HG02938 (cell line): Measurements from ENCODE around the gene PIK3C2B.

Source experiments
- ATAC-seq: cut with Tn5 transposase; IDR thresholded peaks from one replicate; pipeline ENCODE4 v1.9.1; 2021; ENCODE audit warnings: mild to moderate bottlenecking, moderate library complexity; ENCODE audit not compliant: unreplicated experiment

PIK3C2B gene

DNA sequence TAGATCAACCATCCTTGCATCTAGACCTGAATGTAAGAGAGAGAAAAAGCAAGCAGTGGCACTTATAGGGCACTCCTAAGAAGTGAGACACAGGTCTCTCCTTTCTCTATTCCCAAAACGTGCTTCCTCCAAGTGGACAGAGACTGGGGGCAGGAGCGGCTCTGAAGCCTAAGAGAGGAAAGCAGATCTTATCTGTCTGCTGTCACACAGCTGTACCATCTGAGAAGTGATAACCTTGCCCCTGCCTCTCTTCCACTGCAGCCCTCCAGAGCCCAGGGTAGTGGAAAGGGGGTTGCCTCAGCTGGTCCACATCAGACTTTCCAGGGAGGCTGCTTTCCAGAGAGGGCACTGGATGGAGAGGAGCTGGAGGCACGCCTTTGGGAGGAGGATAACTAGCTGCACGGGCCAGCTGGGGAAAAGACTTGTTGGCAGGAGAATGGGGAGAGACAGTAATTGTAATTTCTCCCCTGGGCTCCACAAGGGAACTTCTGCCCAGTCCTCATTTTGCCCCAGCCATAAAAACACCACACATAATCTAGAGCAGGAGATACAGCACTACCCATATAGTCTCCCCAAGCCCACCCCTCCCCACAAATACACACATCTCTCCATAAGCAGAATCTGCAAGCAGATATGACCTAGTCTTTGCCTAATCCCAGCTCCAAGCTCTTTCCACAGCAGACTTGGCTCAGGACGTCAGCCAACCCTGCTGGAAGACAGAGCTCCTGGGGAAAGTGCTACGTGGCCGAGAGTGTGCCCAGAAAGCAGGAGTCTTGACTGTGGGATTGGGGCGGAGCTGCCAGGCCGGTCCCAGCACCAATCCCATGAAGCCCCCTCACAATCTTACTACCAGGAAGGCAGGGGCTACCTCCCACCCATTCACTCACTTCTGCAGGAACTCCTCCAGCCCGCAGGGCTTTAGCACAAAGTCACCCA lies 31.2 kb downstream of the PIK3C2B start:
- ATAC-seq: no peak

DNA sequence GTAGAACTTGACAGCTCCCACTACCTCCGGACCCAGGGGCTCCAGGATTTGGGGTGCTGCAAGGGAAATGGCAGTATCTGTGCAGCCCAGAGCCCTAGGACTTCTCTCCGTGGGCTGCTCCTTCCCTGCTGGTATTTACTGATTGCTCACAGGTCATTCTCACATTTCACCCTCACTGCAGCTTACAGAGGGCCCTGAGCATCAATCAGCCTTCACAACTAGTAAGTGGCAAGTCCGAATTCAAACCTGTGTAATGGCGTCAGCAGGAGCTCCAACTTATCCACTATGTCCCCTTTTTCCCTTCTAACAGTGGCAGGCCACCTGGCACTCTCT lies 32.4 kb downstream of the PIK3C2B start:
- no peak for ATAC-seq

DNA sequence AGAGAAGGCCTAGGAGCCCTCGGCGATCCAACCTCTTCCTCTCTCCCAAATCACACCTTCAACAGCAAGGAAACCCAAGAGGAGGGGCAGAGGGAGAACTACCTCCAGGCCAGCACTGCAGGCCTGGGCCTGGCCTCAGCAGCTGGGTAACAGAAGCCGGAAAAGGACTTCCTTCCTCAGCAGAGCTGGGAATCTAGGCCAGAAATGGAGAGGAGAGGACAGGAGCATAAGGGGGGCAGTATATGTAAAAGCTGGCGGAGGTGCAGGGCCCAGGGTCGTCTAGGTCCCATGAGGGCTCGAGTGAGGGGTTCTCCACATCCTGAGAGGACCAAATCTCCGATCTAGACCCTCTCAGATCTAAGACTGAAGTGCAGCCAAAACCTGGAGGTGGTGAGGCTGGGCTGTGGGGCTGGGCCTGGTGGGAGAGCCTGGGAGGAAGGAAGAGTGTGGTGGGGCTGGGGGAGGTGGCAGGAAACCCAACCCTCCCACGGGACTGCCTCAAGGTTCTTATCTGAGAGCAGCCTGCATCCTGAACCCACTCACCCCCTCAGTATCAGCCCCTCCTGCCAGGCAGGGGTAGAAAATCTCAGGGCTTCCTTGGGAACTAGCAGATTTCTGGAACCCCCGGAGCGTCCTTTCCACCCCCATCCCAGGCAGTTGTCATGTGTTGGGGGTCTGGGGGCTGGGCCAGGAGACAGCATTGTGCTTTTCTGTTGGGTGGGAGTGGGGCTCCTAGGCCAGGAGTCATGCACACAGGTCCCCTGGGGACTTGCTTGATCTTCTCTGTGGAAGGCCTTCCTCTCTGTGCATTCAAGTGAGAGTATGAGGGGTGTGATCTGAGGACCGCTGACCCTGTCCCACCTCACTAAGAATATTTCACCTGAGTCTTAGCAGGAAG lies 33.0 kb downstream of the PIK3C2B start:
- ATAC-seq: no peak

DNA sequence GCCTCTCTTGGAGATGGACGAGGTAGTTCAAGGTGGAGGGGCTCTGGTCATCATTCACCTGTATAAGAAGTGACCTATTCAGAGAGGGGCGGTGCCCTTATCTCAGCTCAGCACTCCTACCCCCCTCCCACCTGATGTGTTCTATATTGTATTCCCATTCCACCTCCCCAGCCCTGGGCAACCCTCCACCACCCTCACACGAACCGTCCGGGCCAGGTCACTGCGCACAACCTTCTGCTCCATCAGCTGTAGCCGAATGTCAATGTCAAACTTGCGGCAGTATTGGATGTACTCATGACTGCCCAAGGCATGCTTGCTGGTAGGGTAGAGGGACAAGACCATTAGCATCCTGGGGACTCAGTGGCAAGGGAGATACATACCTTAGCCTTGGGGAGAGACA lies 34.3 kb downstream of the PIK3C2B start:
- ATAC-seq: no peak

DNA sequence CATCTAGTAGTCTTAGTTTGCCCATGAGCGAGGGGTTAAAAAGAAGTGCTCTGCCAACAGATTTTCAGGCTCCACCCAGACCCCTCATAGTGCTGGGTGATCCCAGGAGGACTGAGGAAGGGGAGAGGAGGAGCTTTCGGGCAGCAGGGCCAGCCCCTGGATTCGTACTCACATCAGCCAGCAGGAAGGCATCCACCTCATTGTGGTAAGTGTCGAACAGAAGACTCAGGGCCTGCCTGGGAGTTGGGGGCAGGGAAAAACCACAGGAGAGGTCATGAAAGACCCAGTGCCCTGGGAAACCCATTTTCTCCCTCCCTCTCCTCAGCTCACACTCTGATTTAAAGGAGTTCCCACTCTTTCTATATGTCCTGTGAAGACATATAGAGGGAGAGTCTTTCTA lies 34.9 kb downstream of the PIK3C2B start:
- ATAC-seq: no peak

DNA sequence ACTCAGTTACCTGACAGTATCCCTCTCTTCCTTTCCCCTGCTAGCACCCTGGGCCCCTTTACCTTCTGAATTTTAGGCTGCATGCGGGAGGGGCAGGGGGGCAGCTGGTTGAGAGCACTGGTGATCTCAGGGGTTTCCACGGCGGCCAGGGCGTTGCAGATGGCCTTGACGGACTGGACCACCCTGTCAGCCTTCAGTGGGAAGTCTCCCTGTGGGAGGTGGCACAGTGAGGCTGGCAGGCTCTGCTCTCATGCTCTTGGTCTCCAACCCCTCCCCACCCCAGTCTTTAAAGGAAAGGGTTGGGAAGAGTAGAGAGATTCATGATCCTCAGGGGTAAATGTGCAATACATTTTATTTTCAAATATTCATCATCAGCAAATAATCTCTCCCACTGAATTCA lies 36.9 kb downstream of the PIK3C2B start:
- ATAC-seq: no peak

DNA sequence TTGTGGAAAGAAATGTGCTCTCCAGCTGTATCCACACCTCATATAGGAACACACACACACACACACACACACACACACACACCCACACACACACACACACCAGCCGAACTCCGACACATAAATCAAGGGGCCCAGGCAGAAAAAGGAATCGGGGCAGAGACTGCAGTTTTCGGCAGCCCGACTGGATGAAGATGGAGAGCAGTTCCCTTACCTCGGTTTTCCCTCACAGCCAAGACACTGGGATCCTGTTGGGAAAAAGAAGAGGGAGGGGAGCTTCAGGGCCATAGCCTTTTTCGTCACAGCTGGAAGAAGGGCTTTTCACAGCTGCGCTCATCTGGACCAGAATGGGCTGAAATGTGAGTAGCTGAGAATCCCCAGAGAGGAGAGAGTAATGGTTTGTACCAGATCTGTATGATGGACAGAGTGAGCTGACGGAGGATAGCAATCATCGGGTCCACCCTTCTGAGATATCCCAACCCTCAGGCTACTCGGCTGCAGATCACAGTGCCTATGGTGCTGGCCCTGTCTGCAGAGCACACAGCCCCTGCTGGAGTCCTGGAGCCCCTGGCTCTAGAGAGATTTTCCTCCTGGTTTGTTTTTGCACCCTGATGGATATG lies 37.7 kb downstream of the PIK3C2B start:
- ATAC-seq: no peak

DNA sequence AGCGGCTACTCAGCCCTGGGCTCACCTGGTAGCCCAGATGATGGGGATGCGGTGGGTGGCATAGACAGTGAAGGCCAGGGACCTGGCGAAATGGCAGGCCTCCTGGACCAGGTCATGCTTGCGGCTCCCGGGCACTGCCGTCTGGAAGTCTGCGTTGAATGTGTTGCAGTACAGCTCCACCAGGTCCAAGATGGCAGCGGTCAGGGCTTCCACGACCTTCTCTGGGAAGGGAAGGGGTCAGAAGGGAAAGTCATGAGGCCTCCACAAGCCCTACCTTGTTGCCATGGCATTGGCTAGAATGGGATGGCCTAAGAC lies 38.8 kb downstream of the PIK3C2B start:
- no peak for ATAC-seq

DNA sequence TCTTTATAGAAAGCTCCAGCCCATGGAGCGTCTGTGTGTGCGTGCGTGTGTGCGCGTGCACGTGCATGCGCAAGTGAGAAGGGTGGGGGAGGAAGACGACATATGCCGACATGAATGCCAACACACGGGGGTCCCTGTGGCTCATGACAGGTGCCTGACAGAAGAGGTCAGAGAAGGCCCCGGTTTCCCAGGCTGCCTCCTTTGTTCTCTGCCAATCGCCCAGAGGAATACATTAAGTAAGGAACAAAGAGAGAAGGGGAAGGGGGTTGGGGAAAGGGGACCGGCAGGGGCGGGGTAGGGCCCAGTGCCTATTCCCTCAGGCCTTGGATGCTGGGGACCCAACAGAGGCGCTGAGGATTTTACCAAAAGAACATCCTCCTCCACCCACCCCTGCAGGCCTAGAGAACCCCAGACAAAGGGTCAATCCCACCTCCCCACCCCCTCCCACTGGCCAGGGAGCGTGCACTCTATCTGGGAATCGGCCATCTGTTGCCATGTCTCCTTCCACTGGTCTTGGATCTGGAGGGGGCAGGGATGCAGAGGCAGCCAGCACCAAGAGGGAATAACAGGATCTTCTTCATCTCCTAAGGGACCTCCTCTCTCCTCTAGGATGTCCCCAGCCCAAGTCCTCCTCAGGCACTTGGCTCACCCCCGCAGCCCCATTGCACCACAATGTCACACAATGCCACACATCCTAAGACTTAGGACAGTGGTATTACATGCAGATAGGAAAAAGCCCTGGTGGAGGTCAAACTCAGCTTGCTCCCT lies 39.4 kb downstream of the PIK3C2B start:
- no peak for ATAC-seq

DNA sequence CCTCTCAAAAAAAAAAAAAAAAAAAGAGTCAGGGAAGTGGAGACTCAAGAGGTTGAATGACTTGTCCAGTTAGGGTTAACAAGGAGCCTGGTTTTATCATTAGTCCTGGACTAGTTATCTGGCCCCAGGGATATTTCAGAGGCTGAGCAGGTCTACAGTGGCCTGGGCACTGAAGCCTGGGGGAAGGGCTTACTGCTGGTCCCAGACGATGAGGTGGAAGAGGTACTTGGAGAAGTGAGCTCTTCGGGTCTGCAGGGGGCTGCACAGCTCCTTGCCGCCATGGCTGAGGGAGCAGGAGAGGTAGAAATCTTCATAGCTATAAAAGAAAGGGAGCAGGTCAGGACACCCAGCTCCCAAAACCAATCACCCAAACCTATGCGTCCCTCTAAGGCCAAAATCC lies 40.1 kb downstream of the PIK3C2B start:
- ATAC-seq: no peak

DNA sequence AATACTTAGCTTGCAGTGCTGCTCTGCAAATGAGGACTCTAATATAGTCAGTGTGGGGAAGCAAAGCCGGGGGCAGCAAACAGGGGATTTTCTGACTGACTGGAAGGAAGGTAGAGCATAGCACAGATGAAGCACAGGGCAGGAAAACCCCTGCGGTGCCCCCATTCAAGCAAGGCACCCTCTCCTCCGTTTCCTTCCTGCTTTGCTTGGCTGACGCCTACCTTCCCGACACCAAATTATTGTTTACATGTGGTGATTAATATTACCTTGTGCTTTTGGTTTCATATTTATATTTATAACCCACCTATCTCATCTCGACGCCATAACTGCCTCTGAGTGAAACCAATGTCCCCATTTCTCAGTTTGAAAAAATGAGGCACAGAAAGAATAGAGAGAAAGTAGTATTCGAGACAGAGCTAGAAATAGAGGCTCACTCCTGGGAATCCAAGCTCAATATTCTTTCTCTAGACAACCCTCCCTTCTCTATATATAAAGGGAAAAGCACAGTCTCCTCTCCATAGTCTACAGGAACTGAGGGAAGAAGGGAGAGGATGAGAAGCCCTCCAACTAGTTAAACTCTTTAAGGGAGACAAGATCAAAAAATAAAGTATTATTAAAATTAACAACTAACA lies 41.3 kb downstream of the PIK3C2B start:
- peak; percentile 71 for ATAC-seq

DNA sequence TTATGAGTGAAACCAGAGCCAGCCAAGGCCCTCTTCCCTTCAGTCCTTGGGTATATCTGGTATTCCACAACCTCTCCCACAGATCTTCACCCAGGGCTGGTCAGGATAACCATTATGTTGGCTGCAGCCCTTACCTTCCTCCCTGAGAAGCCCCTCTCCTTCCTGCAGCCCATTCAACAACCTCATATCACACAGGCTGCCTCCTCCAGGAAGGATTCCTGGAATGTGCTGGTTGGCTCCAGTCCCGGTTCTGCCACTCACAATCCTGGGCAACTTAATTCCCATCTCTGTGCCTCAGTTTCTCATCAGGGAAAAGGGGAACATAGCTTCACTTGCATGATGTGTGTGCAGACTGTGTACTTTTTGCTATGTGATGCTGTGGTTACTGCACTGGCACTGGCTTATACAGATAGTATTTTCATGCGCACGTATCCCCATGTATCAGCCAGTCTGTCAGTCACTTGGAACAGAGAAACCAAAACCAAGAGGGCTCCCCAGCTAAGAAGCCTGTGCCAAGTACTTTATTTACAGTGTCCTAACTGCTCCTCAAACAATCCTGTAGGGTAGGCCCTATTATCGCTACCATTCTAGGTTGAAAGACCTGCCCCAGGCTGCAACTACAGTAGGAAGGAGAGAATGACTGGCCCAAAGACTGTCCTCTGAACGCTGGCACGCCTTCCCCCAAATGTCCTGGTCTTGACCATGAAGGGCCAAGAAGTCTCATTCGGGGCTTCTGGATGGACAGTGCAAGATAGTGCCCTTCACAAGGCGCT lies 43.1 kb downstream of the PIK3C2B start:
- ATAC-seq: no peak

DNA sequence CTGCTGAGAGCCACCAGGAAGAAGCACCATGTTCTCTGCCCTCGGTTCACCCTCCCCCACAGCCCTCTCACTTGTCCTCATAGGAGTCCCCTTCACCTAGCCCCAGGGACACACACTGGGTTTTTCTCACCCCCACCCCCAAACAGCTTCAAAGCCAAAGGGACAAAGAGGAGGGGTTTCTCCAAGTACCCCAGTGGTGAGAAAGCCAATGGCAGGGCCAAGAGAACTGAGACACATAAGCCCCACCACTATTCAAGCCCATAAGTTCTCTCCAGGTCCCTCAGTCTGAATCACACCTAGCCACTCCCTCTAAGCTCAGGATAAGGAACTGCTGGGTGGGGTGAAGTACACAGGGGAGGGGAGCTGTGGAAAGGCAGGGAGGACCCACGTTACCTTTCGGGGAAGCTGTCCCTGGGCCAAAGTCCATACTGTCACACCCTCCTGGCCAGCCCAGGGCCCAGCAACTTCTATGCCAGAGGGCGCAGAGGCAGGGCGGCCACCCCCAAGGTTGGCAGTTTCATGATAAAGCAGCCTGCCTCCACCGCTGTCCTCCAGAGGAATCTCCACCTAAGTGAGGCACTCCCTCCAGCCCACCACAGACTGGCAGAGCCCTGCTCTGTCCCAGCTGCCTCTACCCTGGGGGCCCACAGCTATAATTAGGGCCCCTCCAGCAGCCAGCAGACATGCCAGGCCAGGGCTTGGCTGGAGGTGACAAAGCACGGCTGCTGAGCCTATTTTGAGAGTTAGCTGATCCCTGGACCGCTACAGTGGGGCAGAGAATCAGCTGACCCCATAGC lies 43.9 kb downstream of the PIK3C2B start:
- no peak for ATAC-seq

DNA sequence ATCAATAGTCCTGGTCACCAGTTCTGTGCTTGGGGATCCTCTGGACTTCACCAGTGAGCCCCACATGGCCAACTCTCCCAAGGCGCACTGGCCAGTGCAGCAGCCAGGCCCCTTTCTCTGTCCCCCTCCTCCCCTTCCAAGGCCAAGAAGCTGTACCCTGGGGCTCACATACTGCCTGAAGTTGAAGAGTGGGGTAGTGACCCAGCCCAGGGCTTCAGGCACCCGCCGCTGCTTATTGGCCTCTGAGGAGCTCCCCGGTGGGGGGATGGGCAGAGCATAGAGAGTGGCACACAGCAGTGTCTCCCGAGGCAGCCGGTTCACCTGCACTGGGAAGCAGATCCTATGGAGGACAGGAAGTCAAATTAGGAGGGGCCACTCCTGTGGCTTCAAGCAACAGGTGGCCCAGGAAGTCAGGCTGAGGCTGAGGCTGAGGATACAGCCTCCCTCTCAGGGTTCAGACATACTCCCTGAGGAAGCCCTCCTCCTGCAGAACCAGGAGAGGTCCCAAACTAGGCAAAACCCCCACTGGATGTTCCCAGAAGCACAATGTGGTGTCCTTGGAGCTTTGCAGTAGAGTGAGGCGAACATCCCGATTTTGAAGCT lies 44.8 kb downstream of the PIK3C2B start:
- no peak for ATAC-seq

DNA sequence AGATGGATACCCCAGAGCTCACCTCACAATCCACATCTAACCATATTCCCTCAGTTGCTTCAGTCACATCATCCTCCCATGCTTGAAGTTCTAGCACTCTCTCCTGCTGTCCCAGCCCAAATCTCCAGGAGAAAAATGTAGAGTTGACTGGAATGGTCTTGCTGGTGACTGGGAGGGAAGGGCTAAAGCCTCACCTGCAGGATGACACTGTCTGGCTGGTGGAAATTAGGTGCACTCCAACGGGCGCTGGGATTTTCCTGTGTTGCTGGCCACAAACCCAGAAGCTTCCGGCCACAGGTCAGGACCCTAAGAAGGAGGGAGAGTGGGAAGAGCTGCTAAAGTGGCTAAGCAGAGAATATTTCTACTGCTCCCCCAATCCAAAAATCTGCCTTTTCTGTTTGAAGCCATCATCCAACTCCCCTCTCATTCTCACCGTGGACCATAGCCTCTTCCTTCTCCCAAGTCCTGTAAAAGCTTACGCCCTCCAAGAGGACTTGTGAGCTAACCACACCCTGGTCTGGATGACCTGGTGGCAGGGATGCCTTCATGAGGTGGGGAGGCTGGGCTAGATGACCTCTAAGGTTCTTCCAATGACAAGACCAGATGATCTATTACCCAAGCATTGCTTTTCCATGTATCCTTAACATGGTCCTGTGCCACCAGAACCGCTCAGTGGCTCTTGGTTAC lies 45.5 kb downstream of the PIK3C2B start:
- no peak for ATAC-seq

DNA sequence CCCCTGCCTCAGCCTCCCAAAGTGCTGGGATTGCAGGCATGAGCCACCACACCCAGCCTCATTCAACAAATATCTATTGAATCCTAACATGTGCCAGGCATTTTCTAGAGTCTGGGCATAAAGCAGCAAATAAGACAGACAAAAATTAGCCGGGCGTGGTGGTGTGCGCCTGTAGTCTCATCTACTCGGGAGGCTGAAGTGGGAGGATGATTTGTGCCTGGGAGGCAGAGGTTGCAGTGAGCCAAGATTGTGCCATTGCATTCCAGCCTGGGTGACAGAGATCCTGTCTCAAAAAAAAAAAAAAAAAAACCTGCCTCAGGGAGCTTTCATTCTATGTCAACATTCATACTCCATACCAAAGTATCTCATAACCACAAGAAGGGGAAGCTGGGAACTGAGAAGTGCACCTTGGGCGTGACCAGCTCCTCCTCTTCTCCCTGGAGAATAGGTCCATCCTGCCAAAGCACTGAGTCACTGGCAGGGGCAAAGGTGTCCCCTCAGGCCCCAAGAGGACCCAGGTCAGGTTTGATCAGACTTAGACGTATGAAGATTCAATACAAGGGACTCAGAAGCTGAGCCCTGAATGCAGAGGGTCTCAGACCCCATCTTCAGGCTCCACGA lies 46.2 kb downstream of the PIK3C2B start:
- no peak for ATAC-seq

DNA sequence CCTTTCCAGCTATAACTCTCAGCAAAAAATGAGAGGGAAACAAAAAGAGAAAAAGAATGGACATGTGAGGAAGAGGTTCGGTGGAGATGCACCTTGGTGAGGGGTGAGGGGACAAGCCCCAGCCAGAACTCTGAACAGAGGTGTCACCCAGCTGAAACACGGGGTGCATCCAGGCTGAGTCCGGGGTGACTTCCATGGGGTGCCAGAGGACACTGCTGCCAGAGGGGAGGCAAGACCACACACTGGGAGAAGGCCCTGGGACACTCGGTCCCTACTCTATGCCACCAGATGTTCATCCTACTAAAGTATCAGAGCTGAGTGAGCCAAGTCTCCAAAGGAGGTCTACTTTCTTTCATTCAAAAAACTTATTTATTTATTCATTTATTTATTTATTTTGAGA lies 46.9 kb downstream of the PIK3C2B start:
- ATAC-seq: no peak

DNA sequence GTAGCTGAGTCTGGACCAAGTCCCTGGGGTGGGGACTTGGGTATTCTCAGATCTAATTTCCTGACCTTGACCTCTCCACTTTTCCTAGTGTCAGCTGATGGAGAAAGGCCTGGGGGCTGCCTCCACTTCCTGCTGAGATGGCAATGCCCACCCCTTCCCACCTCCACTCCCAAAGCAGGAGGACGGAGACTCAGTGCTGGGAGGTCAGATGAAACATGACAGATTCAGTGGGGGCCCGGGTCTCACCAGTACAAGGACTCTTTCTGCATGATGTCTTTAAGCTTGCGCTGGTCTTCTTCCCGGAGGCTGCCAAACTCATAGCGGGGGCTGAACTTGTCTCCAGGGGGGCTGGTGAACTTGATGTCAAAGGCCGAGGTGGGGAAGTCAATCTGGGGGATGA lies 47.4 kb downstream of the PIK3C2B start:
- no peak for ATAC-seq
